Right atrium auricular region (tissue), 2 donors: ENCODE results near the gene PITPNM3. TPM values are rescaled to one million over a fixed set of nuclear protein-coding genes. Genes with fewer than 3 reads are reported as not detected.

Experiments
- DNase-seq: peaks from one replicate; pipeline ENCODE4 v3.0.0-alpha.2; 2019; ENCODE audit warnings: low spot score
- H3K27ac ChIP-seq, 2 donors: fragments of 200-600 bp; sonication (generic); 1 replicate in 1 of 2; 2 replicates in 1 of 2; pipeline ENCODE4 v1.5.1; 2016 to 2019
- H3K27me3 ChIP-seq, 2 donors: fragments of 200-600 bp; sonication (generic); one replicate each; pipeline versions ENCODE4 v1.5.1 to v1.6.0; 2017 to 2019
- H3K36me3 ChIP-seq: fragments of 200-600 bp; sonication (generic); one replicate; pipeline ENCODE4 v1.5.1; 2016
- H3K4me1 ChIP-seq, 2 donors: fragments of 200-600 bp; sonication (generic); one replicate each; pipeline versions ENCODE4 v1.5.1 to v1.6.0; 2017 to 2019
- H3K4me3 ChIP-seq, 2 donors: fragments of 200-600 bp; sonication (generic); 1 replicate in 1 of 2; 2 replicates in 1 of 2; pipeline ENCODE4 v1.5.1; 2017 to 2019; ENCODE audit warnings: mild to moderate bottlenecking in 1 of 2, moderate library complexity in 1 of 2
- H3K9me3 ChIP-seq, 2 donors: fragments of 200-600 bp; sonication (generic); one replicate each; pipeline ENCODE4 v1.5.1; 2019
- total RNA-seq, 2 donors: library from RNA; depleted of rRNA; stranded (reverse); fragments of >200 nt; gene quantifications; one replicate each; pipeline ENCODE4 v1.1.0, GENCODE V29; 2016
- TF ChIP-seq, protein P1 (sequence below), 2 donors: fragments of 200-600 bp; sonication (generic); IDR thresholded peaks; one replicate each; pipeline ENCODE4 v1.5.1; 2019; ENCODE audit warnings: antibody characterized with exemption in 2 of 2

The PITPNM3 gene
- total RNA-seq, 2 donors from 2014 or later: 0.56 to 1.2 TPM

DNA sequence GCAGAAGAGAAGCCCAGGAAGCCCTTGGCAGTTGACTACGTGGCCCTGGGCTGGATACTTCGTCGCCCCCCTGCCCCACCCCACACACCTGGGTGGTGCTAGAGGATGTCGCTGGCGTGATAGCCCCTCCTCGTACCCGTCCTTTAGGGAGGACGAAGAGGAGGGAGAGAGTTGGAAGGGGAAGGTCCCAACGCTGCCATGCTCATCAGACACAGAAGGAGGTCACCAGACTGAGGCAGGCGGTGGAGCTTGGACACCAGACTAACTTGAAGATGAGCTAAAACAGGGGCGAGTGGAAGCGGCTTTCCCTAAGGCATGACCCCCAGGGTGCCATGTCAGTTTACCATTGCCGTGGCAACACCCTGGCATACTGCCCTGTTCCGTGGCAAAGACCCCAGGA is 132.4 kb downstream of the PITPNM3 start:
- no peak overlapping the region for H3K27ac ChIP-seq
- TF ChIP-seq, protein P1, sequence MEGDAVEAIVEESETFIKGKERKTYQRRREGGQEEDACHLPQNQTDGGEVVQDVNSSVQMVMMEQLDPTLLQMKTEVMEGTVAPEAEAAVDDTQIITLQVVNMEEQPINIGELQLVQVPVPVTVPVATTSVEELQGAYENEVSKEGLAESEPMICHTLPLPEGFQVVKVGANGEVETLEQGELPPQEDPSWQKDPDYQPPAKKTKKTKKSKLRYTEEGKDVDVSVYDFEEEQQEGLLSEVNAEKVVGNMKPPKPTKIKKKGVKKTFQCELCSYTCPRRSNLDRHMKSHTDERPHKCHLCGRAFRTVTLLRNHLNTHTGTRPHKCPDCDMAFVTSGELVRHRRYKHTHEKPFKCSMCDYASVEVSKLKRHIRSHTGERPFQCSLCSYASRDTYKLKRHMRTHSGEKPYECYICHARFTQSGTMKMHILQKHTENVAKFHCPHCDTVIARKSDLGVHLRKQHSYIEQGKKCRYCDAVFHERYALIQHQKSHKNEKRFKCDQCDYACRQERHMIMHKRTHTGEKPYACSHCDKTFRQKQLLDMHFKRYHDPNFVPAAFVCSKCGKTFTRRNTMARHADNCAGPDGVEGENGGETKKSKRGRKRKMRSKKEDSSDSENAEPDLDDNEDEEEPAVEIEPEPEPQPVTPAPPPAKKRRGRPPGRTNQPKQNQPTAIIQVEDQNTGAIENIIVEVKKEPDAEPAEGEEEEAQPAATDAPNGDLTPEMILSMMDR (IDR thresholded peaks at IDR 0.05): no peak
- H3K9me3 ChIP-seq: no peaks in the 10 kb centered on the region
- H3K36me3 ChIP-seq: no peaks in the 10 kb centered on the region
- no peak overlapping the region for H3K4me3 ChIP-seq
- H3K4me1 ChIP-seq: no peaks in the 10 kb centered on the region
- no peak for DNase-seq
- no peaks in the 10 kb centered on the region for H3K27me3 ChIP-seq

DNA sequence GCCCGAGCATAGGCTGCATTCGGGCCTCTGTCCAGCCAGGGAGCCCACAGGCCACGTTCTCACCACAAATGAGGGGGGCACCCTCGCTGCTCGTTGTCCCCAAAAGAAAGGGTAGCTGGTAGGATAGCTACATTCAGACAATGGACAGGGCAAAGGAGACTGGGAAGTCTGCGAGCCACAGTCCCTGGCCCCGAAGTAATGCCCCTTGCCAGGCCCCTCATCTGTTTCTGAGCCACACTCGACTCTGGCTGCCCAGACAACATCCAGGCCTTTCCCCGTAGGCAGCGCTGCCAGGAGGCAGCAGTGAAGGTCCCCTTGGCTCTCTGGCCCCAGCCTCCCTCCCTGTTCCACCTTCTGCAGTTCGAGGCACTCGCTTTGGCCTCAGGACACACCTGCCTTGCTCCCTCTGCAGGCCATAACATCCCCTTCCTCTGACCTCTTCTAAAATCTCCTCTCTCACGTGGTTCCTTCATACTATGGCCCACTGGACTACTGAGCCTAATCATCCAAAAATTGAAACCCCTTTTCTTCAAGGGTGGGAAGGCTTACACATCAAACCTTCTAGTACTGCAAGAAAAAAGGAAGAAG is 133.6 kb downstream of the PITPNM3 start:
- Histone ChIP-seq H3K27me3 (no peaks in the 10 kb centered on the region), H3K36me3 (no peaks in the 10 kb centered on the region), H3K4me1 (no peaks in the 10 kb centered on the region), H3K27ac (no peak overlapping the region), H3K4me3 (no peak overlapping the region), H3K9me3 (no peaks in the 10 kb centered on the region)
- no peak for DNase-seq
- TF ChIP-seq, protein P1 (IDR thresholded peaks at IDR 0.05): no peak

DNA sequence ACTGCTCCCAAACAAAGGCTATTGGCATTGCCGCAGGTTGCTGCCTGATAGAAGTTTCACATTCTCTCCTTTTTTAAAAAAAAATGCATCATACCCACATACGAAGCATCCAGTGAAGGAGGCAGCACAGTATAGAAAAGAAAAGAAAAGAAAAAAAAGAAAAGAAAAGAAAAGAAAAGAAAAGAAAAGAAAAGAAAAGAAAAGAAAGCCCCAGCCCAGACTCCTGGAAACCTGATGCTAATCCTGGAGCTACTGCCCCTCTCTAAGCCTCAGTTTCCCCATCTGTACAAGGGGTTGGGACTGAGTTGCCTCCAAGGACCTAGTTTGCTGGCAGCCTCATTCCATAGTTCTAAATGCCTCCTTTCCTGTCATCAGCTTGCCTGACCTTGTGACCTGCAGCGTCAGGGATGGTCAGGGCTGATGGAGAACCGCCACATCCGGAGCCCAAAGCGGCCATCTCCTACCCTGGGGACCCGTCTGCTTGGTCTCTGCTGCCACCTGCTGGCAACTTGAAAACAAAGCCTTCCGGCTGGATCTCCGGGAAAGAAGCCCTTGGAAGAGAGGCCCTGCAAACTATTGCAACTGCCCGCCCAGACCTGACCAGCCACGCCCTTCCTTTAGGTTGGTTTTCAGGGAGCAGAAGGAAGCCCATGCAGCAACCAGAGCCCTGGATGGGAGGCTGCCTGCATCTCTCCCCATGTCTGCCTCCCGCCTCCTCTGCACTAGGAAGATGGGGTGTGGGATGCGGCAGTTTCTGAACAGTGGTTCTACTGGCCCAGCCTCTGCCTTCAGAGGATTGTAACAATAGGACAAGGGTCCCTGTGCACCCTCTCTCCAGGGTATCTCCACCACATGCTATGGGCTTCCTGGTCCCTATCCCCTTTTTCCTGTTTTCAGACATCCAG is 134.4 kb downstream of the PITPNM3 start:
- TF ChIP-seq, protein P1 (IDR thresholded peaks at IDR 0.05): peak; percentile 84 to 91
- peak; percentile 68 for DNase-seq
- H3K4me3 ChIP-seq: no peak overlapping the region
- no peaks in the 10 kb centered on the region for H3K36me3 ChIP-seq
- no peaks in the 10 kb centered on the region for H3K27me3 ChIP-seq
- no peaks in the 10 kb centered on the region for H3K4me1 ChIP-seq
- no peak overlapping the region for H3K27ac ChIP-seq
- no peaks in the 10 kb centered on the region for H3K9me3 ChIP-seq

DNA sequence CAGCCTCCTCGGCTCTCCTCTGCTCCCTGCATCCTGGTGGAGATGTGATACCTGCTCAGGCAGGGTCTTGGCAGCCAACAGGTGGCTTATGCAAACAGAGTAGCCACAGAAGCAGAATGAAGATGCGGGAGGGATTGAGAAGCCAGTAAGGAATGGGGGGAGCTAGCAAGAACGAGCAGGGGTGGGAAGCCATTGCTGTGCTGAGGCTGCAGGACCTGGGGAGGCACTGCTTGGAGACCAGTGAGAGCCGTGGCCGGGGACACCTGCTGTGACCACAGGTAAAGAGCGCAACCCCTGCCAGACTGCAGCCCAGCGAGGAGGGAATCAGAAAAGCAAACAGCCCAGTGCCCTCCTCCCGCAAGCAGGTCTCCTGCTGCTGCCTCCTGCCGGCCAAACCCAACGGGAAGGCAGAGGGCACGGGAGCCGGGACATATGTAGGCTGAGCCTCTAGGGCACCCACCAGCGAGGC is 136.1 kb downstream of the PITPNM3 start:
- Histone ChIP-seq H3K4me1 (no peaks in the 10 kb centered on the region), H3K27ac (no peak overlapping the region), H3K9me3 (no peaks in the 10 kb centered on the region), H3K36me3 (no peaks in the 10 kb centered on the region), H3K27me3 (no peaks in the 10 kb centered on the region), H3K4me3 (no peak overlapping the region)
- TF ChIP-seq, protein P1 (IDR thresholded peaks at IDR 0.05): peak in 1 of 2 donors; percentile 20
- DNase-seq: no peak

DNA sequence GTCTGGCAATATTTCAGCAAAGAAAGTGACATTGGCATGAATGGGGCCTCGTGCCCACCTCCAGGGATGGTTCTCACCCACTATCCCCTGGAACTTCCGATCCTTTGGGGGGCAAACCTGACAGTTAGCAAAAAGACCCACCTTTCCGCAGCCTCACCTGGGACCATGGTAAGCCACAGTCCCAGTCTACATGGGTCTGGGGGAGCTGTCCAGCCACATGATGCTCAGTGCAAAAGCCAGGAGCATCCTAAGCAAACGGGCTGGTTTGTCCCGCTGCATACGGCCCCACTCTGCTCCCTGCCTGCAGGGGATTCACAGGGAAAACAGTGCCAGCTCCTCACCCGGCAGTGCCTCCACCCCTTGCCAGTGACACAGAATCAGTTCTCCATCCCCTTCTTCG is 140.7 kb downstream of the PITPNM3 start:
- H3K27ac ChIP-seq: no peak overlapping the region
- H3K4me3 ChIP-seq: no peak overlapping the region
- H3K9me3 ChIP-seq: no peaks in the 10 kb centered on the region
- no peaks in the 10 kb centered on the region for H3K4me1 ChIP-seq
- TF ChIP-seq, protein P1 (IDR thresholded peaks at IDR 0.05): no peak
- no peak for DNase-seq
- no peaks in the 10 kb centered on the region for H3K27me3 ChIP-seq
- no peaks in the 10 kb centered on the region for H3K36me3 ChIP-seq
